Sigmoid colon (tissue), 4 donors: ENCODE data around the gene RARS1.

Experiments used
- EP300 ChIP-seq, 4 donors: sonication (generic); formaldehyde crosslinking; IDR thresholded peaks; one replicate each; pipeline ENCODE4 v1.6.1; 2017; ENCODE audit warnings: antibody characterized with exemption in 4 of 4
- POLR2A ChIP-seq, 2 donors: fragments of 450-650 bp; IDR thresholded peaks; one replicate each; pipeline ENCODE4 v1.6.1; 2016; ENCODE audit warnings: antibody characterized with exemption in 2 of 2, mild to moderate bottlenecking in 2 of 2, moderate library complexity in 2 of 2
- TF ChIP-seq, protein P1 (sequence below), 4 experiments: fragments of 450-650 bp in 3 of 4; fragments of 200-600 bp in 1 of 4; IDR thresholded peaks; one replicate each; pipeline ENCODE4 v1.5.1; 2016 to 2019; ENCODE audit warnings: antibody characterized with exemption in 4 of 4, mild to moderate bottlenecking in 3 of 4, moderate library complexity in 2 of 4

DNA sequence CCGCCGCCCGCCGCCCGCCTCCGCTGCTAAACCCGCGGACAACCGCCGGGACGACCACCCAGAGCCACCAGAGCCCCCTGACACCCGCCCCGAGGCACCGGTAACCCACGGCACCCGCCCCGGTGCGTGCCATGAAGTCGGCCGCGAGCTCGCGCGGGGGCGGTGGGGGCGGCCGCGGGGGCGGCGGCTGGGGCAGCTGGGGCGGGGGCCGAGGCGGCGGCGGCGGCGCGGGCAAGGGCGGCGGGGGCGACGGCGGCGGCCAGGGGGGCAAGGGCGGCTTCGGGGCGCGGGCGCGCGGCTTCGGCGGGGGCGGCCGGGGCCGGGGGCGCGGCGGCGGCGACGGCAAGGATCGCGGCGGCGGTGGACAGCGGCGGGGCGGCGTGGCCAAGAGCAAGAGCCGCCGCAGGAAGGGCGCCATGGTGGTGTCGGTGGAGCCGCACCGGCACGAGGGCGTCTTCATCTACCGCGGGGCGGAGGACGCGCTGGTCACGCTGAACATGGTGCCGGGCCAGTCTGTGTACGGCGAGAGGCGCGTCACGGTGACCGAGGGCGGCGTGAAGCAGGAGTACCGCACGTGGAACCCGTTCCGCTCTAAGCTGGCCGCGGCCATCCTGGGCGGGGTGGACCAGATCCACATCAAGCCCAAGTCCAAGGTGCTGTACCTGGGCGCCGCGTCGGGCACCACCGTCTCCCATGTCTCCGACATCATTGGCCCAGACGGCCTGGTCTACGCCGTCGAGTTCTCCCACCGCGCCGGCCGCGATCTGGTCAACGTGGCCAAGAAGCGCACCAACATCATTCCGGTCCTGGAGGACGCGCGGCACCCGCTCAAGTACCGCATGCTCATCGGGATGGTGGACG is 43.3 kb downstream of the RARS1 start:
- TF ChIP-seq, protein P1, sequence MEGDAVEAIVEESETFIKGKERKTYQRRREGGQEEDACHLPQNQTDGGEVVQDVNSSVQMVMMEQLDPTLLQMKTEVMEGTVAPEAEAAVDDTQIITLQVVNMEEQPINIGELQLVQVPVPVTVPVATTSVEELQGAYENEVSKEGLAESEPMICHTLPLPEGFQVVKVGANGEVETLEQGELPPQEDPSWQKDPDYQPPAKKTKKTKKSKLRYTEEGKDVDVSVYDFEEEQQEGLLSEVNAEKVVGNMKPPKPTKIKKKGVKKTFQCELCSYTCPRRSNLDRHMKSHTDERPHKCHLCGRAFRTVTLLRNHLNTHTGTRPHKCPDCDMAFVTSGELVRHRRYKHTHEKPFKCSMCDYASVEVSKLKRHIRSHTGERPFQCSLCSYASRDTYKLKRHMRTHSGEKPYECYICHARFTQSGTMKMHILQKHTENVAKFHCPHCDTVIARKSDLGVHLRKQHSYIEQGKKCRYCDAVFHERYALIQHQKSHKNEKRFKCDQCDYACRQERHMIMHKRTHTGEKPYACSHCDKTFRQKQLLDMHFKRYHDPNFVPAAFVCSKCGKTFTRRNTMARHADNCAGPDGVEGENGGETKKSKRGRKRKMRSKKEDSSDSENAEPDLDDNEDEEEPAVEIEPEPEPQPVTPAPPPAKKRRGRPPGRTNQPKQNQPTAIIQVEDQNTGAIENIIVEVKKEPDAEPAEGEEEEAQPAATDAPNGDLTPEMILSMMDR (IDR thresholded peaks at IDR 0.05) = no peak
- TF ChIP-seq POLR2A (IDR thresholded peaks at IDR 0.05) = no peak
- no peak for TF ChIP-seq EP300 (IDR thresholded peaks at IDR 0.05)
